HEK293T (cell line): ENCODE measurements around the gene SYNDIG1L.

Source experiments
- CTCF ChIA-PET: fragments of 350-600 bp; formaldehyde crosslinking; extraction: SDS; loops from one replicate; lab custom pipeline; 2021; ENCODE audit warnings: antibody characterized with exemption, inconsistent platforms; lab: Yijun Ruan, JAX
- POLR2A ChIA-PET: fragments of 350-600 bp; formaldehyde crosslinking; extraction: SDS; loops from one replicate; lab custom pipeline; 2020; ENCODE audit warnings: antibody characterized with exemption, inconsistent platforms; lab: Yijun Ruan, JAX
- DNase-seq: peaks from one replicate; pipeline ENCODE4 v3.0.0; 2012; ENCODE audit warnings: mixed read lengths; ENCODE audit errors: extremely low spot score
- ARNT ChIP-seq: fragments of 450-650 bp; IDR thresholded peaks from 2 replicates; pipeline ENCODE4 v1.6.1; 2017; ENCODE audit warnings: mild to moderate bottlenecking
- BHLHE40 ChIP-seq: fragments of 450-650 bp; IDR thresholded peaks from 2 replicates; pipeline ENCODE4 v1.6.1; 2016; ENCODE audit warnings: mild to moderate bottlenecking, moderate library complexity, borderline replicate concordance
- CTBP1 ChIP-seq: fragments of 450-650 bp; IDR thresholded peaks from 2 replicates; pipeline ENCODE4 v1.6.1; 2016; ENCODE audit warnings: borderline replicate concordance
- ELF4 ChIP-seq: fragments of 450-650 bp; IDR thresholded peaks from 2 replicates; pipeline ENCODE4 v1.6.1; 2017; ENCODE audit warnings: antibody characterized with exemption
- FOXA1 ChIP-seq: fragments of 450-650 bp; IDR thresholded peaks from 2 replicates; pipeline ENCODE4 v1.6.1; 2016; ENCODE audit warnings: mild to moderate bottlenecking
- FOXK2 ChIP-seq: fragments of 450-650 bp; IDR thresholded peaks from 2 replicates; pipeline ENCODE4 v1.6.1; 2016; ENCODE audit warnings: mild to moderate bottlenecking
- FOXM1 ChIP-seq: fragments of 450-650 bp; IDR thresholded peaks from 2 replicates; pipeline ENCODE4 v1.6.1; 2017; ENCODE audit warnings: mild to moderate bottlenecking, borderline replicate concordance
- HDGF ChIP-seq: fragments of 450-650 bp; IDR thresholded peaks from 2 replicates; pipeline ENCODE4 v1.6.1; 2017; ENCODE audit warnings: antibody characterized with exemption, borderline replicate concordance
- L3MBTL2 ChIP-seq: fragments of 450-650 bp; conservative IDR thresholded peaks from 2 replicates; pipeline ENCODE4 v1.6.1; 2016; ENCODE audit warnings: mild to moderate bottlenecking
- LEF1 ChIP-seq: fragments of 450-650 bp; IDR thresholded peaks from 2 replicates; pipeline ENCODE4 v1.6.1; 2017; ENCODE audit warnings: mild to moderate bottlenecking, borderline replicate concordance
- NFRKB ChIP-seq: fragments of 450-650 bp; IDR thresholded peaks from 2 replicates; pipeline ENCODE4 v1.6.1; 2016; ENCODE audit warnings: mild to moderate bottlenecking, moderate library complexity
- PKNOX1 ChIP-seq: fragments of 450-650 bp; IDR thresholded peaks from 2 replicates; pipeline ENCODE4 v1.6.1; 2016
- SP1 ChIP-seq: fragments of 450-650 bp; IDR thresholded peaks from 2 replicates; pipeline ENCODE4 v1.6.1; 2017
- SUZ12 ChIP-seq: fragments of 450-650 bp; IDR thresholded peaks from 2 replicates; pipeline ENCODE4 v1.6.1; 2016; ENCODE audit warnings: mild to moderate bottlenecking
- TARDBP ChIP-seq: fragments of 450-650 bp; IDR thresholded peaks from 2 replicates; pipeline ENCODE4 v1.6.1; 2016
- ZNF384 ChIP-seq: fragments of 450-650 bp; IDR thresholded peaks from 2 replicates; pipeline ENCODE4 v1.6.1; 2016

SYNDIG1L gene

GRCh38 chr14:74368026-74368425 lies 58.0 kb downstream of the SYNDIG1L start:
- POLR2A ChIA-PET, result no interaction called here
- no peak for TF ChIP-seq BHLHE40
- no peak for TF ChIP-seq FOXK2
- no peak for TF ChIP-seq LEF1
- TF ChIP-seq TARDBP, result no peak
- TF ChIP-seq SUZ12, result no peak
- TF ChIP-seq SP1, result no peak
- TF ChIP-seq FOXA1, result no peak
- no peak for TF ChIP-seq ARNT
- no peak for TF ChIP-seq ZNF384
- CTCF ChIA-PET, result no interaction called here
- no peak for DNase-seq

GRCh38 chr14:74364271-74364880 lies 61.6 kb downstream of the SYNDIG1L start:
- CTCF ChIA-PET, result interaction anchor here (1.0 kb wide), 1 partner anchor 115 kb away, joined by 3 read pairs; no protein-coding TSS in a partner anchor
- no peak for DNase-seq
- POLR2A ChIA-PET, result no interaction called here
- TF ChIP-seq FOXK2, result no peak
- TF ChIP-seq NFRKB, result no peak
- TF ChIP-seq HDGF, result no peak
- no peak for TF ChIP-seq LEF1
- no peak for TF ChIP-seq TARDBP
- TF ChIP-seq L3MBTL2, result no peak
- TF ChIP-seq ZNF384, result no peak
- no peak for TF ChIP-seq FOXM1
- no peak for TF ChIP-seq SUZ12
- no peak for TF ChIP-seq ARNT
- TF ChIP-seq SP1, result no peak
- TF ChIP-seq ELF4, result no peak
- no peak for TF ChIP-seq FOXA1
- no peak for TF ChIP-seq BHLHE40

- no peak for TF ChIP-seq PKNOX1
- no peak for TF ChIP-seq LEF1
- no peak for TF ChIP-seq ELF4
- TF ChIP-seq HDGF, result no peak
- TF ChIP-seq ZNF384, result no peak
- TF ChIP-seq SP1, result no peak
- no peak for TF ChIP-seq NFRKB
- TF ChIP-seq SUZ12, result no peak
- TF ChIP-seq TARDBP, result no peak
- no peak for TF ChIP-seq CTBP1
- TF ChIP-seq L3MBTL2, result no peak
- no peak for TF ChIP-seq FOXA1
- ChIA-PET CTCF (interaction anchor here (0.9 to 1.3 kb wide), 2 partner anchors 97 to 117 kb away, joined by 3 read pairs; no protein-coding TSS in a partner anchor), POLR2A (no interaction called here)
- peak; percentile 94 for DNase-seq
Observed at GRCh38 chr14:74362361-74362915, 63.6 kb downstream of the SYNDIG1L start.

- ChIA-PET POLR2A (no interaction called here), CTCF (interaction anchor here (1.0 kb wide), 1 partner anchor 113 kb away, joined by 3 read pairs; no protein-coding TSS in a partner anchor)
- TF ChIP-seq BHLHE40 (no peak), TARDBP (no peak), NFRKB (no peak), LEF1 (no peak), HDGF (no peak), FOXM1 (no peak), ELF4 (no peak), L3MBTL2 (no peak), FOXK2 (no peak), ZNF384 (no peak), FOXA1 (no peak), PKNOX1 (no peak), ARNT (no peak), CTBP1 (no peak), SUZ12 (no peak), SP1 (no peak)
- DNase-seq, result no peak
Observed at GRCh38 chr14:74360163-74360562, 65.8 kb downstream of the SYNDIG1L start.

- no peak for DNase-seq
- ChIA-PET POLR2A (interaction anchor here (0.9 to 1.6 kb wide), 2 partner anchors 56 to 117 kb away, joined by 3 read pairs; partner anchors contain the start of gene ABCD4), CTCF (interaction anchor here (0.8 to 2.3 kb wide), 2 partner anchors 18 to 120 kb away, joined by 3 to 5 read pairs; no protein-coding TSS in a partner anchor)
- TF ChIP-seq ELF4 (no peak), BHLHE40 (no peak), TARDBP (no peak), PKNOX1 (no peak), ARNT (no peak), HDGF (no peak), LEF1 (no peak), SUZ12 (no peak), FOXK2 (no peak), SP1 (no peak), ZNF384 (no peak), NFRKB (no peak)
Observed at GRCh38 chr14:74358176-74358829, 67.7 kb downstream of the SYNDIG1L start.
